ENCODE data around the gene LRP3.

DNA sequence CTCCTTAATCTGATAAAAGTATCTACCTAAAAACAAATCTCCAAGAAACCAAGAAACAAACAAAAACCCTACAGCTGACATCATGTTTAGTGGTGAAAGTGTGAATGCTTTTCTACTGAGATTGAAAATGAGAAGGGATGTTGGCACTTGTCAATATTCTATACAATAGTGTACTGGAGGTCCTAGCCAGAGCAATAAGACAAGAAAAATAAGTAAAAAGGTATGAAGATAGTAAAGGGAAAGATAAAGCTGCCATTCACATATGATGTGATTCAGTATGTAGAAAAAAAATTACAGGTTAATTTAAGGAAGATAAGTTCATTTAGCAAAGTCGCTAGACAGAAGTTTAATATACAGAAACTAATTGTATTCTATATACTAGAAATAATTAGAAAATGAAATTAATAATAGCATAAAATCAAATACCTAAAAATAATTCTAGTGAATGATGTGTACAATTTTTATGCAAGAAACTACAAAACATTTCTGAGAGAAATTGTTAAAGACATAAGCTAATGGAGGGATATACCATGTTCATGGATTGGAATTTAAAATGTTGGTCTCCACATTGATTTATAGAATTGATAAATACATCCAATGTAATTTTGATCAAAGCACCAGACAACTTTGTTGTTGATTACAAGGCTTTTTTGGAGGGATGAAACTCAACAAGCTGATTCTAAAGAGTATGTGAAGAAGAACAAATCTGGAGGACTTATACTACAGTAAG, 33.9 kb downstream of the LRP3 start:
- TF ChIP-seq ARNT (IDR thresholded peaks at IDR 0.05): no peak
- no peak for TF ChIP-seq SP1 (IDR thresholded peaks at IDR 0.05)
- TF ChIP-seq BHLHE40 (IDR thresholded peaks at IDR 0.05; ENCODE audit: borderline replicate concordance): no peak
- no peak for TF ChIP-seq HDGF (IDR thresholded peaks at IDR 0.05; ENCODE audit: borderline replicate concordance)
- no peak for TF ChIP-seq FOXA1 (IDR thresholded peaks at IDR 0.05)
- no peak for TF ChIP-seq L3MBTL2 (conservative IDR thresholded peaks at IDR 0.05)
- no peak for TF ChIP-seq FOXK2 (IDR thresholded peaks at IDR 0.05)
- no peak for TF ChIP-seq ZNF384 (IDR thresholded peaks at IDR 0.05)
- TF ChIP-seq NFRKB (IDR thresholded peaks at IDR 0.05): no peak
- TF ChIP-seq SUZ12 (IDR thresholded peaks at IDR 0.05): no peak
- no peak for TF ChIP-seq ELF4 (IDR thresholded peaks at IDR 0.05)
- no peak for TF ChIP-seq FOXM1 (IDR thresholded peaks at IDR 0.05; ENCODE audit: borderline replicate concordance)
- no peak for TF ChIP-seq TARDBP (IDR thresholded peaks at IDR 0.05)
- TF ChIP-seq LEF1 (IDR thresholded peaks at IDR 0.05; ENCODE audit: borderline replicate concordance): no peak

Data from HEK293T (cell line).